Endothelial cell of umbilical vein (primary cell): ENCODE measurements around the gene DAAM1. TPM values are rescaled to one million over a fixed set of nuclear protein-coding genes. Genes with fewer than 3 reads are reported as not detected.

Experiments used
- BruUV-seq: library from RNA; stranded (reverse); fragments of 400-500 nt; replicated peaks from 2 replicates; lab custom pipeline; 2021; lab: Mats Ljungman, UMichigan
- CTCF ChIA-PET: fragments of 300-600, 350-600 bp; sonication (Branson Sonifier 250); formaldehyde crosslinking; loops from one replicate; lab custom pipeline; 2021; ENCODE audit warnings: antibody characterized with exemption, inconsistent platforms; lab: Charles Lee
- POLR2A ChIA-PET: fragments of 300-600, 350-600 bp; sonication (Branson Sonifier 250); formaldehyde crosslinking; loops from one replicate; lab custom pipeline; 2021; ENCODE audit warnings: antibody characterized with exemption, inconsistent platforms; lab: Charles Lee
- DNase-seq: peaks from one replicate; pipeline ENCODE4 v3.0.0-alpha.2; 2011; ENCODE audit warnings: low read depth, low spot score
- FAIRE-seq: peaks from 2 replicates; lab custom pipeline; 2011; peaks lifted over from hg19 to GRCh38; lab: Jason Lieb, UNC
- H2AFZ ChIP-seq: 2 replicates; pipeline ENCODE4 v1.6.0; 2012; ENCODE audit warnings: low read depth, low read length, control low read depth, inconsistent platforms
- H3K27ac ChIP-seq: 2 replicates; pipeline ENCODE4 v1.5.1; 2011; ENCODE audit warnings: low read depth, mild to moderate bottlenecking, control low read depth, low read length, moderate library complexity; ENCODE audit not compliant: insufficient read depth
- H3K27me3 ChIP-seq, 2 experiments: 2 replicates each; pipeline versions ENCODE4 v1.6.0 to v1.6.1; 2011; ENCODE audit warnings: low read length in 2 of 2, mixed read lengths in 1 of 2; ENCODE audit not compliant: control insufficient read depth in 2 of 2, insufficient read depth in 2 of 2
- H3K36me3 ChIP-seq, 2 experiments: 2 replicates in 1 of 2; 3 replicates in 1 of 2; pipeline ENCODE4 v1.5.1; 2011; ENCODE audit warnings: low read length in 2 of 2, mild to moderate bottlenecking in 1 of 2, moderate library complexity in 1 of 2; ENCODE audit not compliant: control insufficient read depth in 2 of 2, insufficient read depth in 2 of 2; ENCODE audit errors: extremely low read depth in 1 of 2
- H3K4me1 ChIP-seq: 3 replicates; pipeline ENCODE4 v1.5.1; 2011; ENCODE audit warnings: mild to moderate bottlenecking, low read length; ENCODE audit not compliant: control insufficient read depth, insufficient read depth; ENCODE audit errors: extremely low read depth
- H3K4me2 ChIP-seq: 2 replicates; pipeline ENCODE4 v1.6.1; 2011; ENCODE audit warnings: low read length, control low read depth, mixed read lengths; ENCODE audit not compliant: insufficient read depth
- H3K4me3 ChIP-seq, 3 experiments: fragments of 200-600 bp in 1 of 3; sonication (generic), shearing (Covaris generic) in 1 of 3; replicated peaks in 1 of 3; 2 replicates each; pipeline ENCODE4 v1.5.1; 2011 to 2016; ENCODE audit warnings: control low read depth in 3 of 3, low read length in 3 of 3, mild to moderate bottlenecking in 2 of 3, inconsistent platforms in 1 of 3, low read depth in 1 of 3, moderate library complexity in 1 of 3; ENCODE audit not compliant: insufficient read depth in 1 of 3
- H3K79me2 ChIP-seq: 2 replicates; pipeline ENCODE4 v1.6.0; 2012; ENCODE audit warnings: low read length, inconsistent platforms; ENCODE audit not compliant: control insufficient read depth, insufficient read depth
- H3K9ac ChIP-seq: replicated peaks from 2 replicates; pipeline ENCODE3; 2011; ENCODE audit warnings: low read length, control low read depth; ENCODE audit not compliant: insufficient read depth; ENCODE audit errors: extremely low read depth
- H3K9me1 ChIP-seq: replicated peaks from 3 replicates; pipeline ENCODE4 v1.6.0; 2011; ENCODE audit warnings: mild to moderate bottlenecking, low read length; ENCODE audit not compliant: control insufficient read depth, insufficient read depth; ENCODE audit errors: extremely low read depth
- H3K9me3 ChIP-seq: replicated peaks from 2 replicates; pipeline ENCODE4 v1.5.1; 2012; ENCODE audit warnings: low read length, inconsistent platforms; ENCODE audit not compliant: control insufficient read depth, insufficient read depth
- H4K20me1 ChIP-seq: replicated peaks from 2 replicates; pipeline ENCODE3; 2011; ENCODE audit warnings: mild to moderate bottlenecking, low read length; ENCODE audit not compliant: control insufficient read depth, insufficient read depth; ENCODE audit errors: extremely low read depth
- CTCF ChIP-seq, 2 donors: IDR thresholded peaks; 1 replicate in 1 of 2; 2 replicates in 1 of 2; pipeline ENCODE4 v1.5.1; 2011; ENCODE audit warnings: low read length in 2 of 2, mild to moderate bottlenecking in 2 of 2, moderate library complexity in 2 of 2, control low read depth in 1 of 2, inconsistent platforms in 1 of 2, low read depth in 1 of 2; ENCODE audit not compliant: insufficient read depth in 1 of 2; ENCODE audit errors: extremely low read depth in 1 of 2
- EZH2 ChIP-seq: IDR thresholded peaks from 2 replicates; pipeline ENCODE4 v1.6.1; 2012; ENCODE audit warnings: borderline replicate concordance, low read depth, mild to moderate bottlenecking, moderate library complexity, low read length, inconsistent platforms; ENCODE audit not compliant: severe bottlenecking
- FOS ChIP-seq: IDR thresholded peaks from 2 replicates; pipeline ENCODE4 v1.6.1; 2011; ENCODE audit warnings: mild to moderate bottlenecking, low read length, moderate library complexity, borderline replicate concordance; ENCODE audit not compliant: insufficient read depth
- GATA2 ChIP-seq: IDR thresholded peaks from 2 replicates; pipeline ENCODE4 v1.7.0; 2011; ENCODE audit warnings: low read depth, mild to moderate bottlenecking, moderate library complexity, mixed read lengths, low read length; ENCODE audit not compliant: insufficient read length, insufficient read depth
- JUN ChIP-seq: IDR thresholded peaks from 2 replicates; pipeline ENCODE4 v1.6.1; 2011; ENCODE audit warnings: borderline replicate concordance, low read depth; ENCODE audit not compliant: insufficient read length, insufficient read depth
- MAX ChIP-seq: IDR thresholded peaks from 2 replicates; pipeline ENCODE4 v1.6.1; 2011; ENCODE audit not compliant: insufficient read depth, insufficient read length
- MYC ChIP-seq: IDR thresholded peaks from one replicate; pipeline ENCODE4 v1.6.1; 2011; ENCODE audit warnings: mild to moderate bottlenecking, low read depth, low read length
- POLR2A ChIP-seq: IDR thresholded peaks from 2 replicates; pipeline ENCODE4 v1.6.1; 2012; ENCODE audit warnings: low read depth, mild to moderate bottlenecking, control low read depth, low read length
- POLR2AphosphoS5 ChIP-seq: IDR thresholded peaks from 2 replicates; pipeline ENCODE4 v1.6.1; 2012; ENCODE audit warnings: low read depth, mild to moderate bottlenecking, control low read depth, low read length, moderate library complexity; ENCODE audit not compliant: insufficient read depth
- dilution Hi-C: fragments of 300-500 bp; cut with MboI; formaldehyde crosslinking; loops from one replicate; pipeline ENCODE4 v1.15.0; 2019; ENCODE audit warnings: low sequenced_read_pairs; ENCODE audit not compliant: extremely low pct_ligation_motif_present
- intact Hi-C: fragments of 100-400 bp; cut with micrococcal nuclease; formaldehyde crosslinking; loops from one replicate; pipeline ENCODE4 v1.10.0; 2022
- polyA plus RNA-seq, 4 experiments: library from polyadenylated mRNA; depleted of rRNA in 3 of 4; stranded (reverse) in 3 of 4; unstranded in 1 of 4; fragments of >200 nt; gene quantifications; 2 replicates each; pipeline versions ENCODE4 v1.2.1 to v1.2.3, GENCODE V29; 2011 to 2012; ENCODE audit warnings: missing spikeins in 1 of 4
- total RNA-seq: library from RNA; stranded (reverse); gene quantifications from 2 replicates; pipeline ENCODE4 v1.2.3, GENCODE V29; 2021

Gene DAAM1
- total and polyA plus RNA-seq, 2 donors (not counting 3 experiments of a cell fraction or from before 2014, with no cell fraction given), result 10.2 to 25.3 TPM

- Histone ChIP-seq H3K9me3 (no peaks in the 10 kb centered on the region), H3K4me3 (no peak overlapping the region), H3K27ac (no peak overlapping the region), H2AFZ (no peak overlapping the region), H3K79me2 (no peaks in the 10 kb centered on the region), H3K4me2 (no peak overlapping the region), H3K9me1 (no peaks in the 10 kb centered on the region), H3K4me1 (no peaks in the 10 kb centered on the region), H3K36me3 (no peaks in the 10 kb centered on the region), H3K27me3 (peaks cover 5 to 10% of the 10 kb centered on the region in 2 experiments), H4K20me1 (no peaks in the 10 kb centered on the region), H3K9ac (no peak overlapping the region)
- TF ChIP-seq POLR2AphosphoS5 (no peak), EZH2 (no peak), MYC (no peak), CTCF (IDR thresholded peaks at IDR 0.05; ENCODE audit: extremely low read depth in 1 of 2, insufficient read depth in 1 of 2, low read depth in 1 of 2, low read length in 2 of 2) (no peak), GATA2 (no peak), MAX (no peak), JUN (no peak), POLR2A (no peak), FOS (no peak)
- FAIRE-seq (no peak), DNase-seq (no peak)
- intact Hi-C loops, result no loop called here
- CTCF ChIA-PET, result interaction anchor here (1.1 kb wide), 1 partner anchor 11 kb away, joined by 3 read pairs; the partner anchor contains the start of gene DAAM1
- no TSS peak for BruUV-seq
- POLR2A ChIA-PET, result no interaction called here
- dilution Hi-C loops, result no loop called here
These were observed 11.2 kb upstream of the DAAM1 start for GRCh38 chr14:59177262-59177661.
